GM12801 (cell line): ENCODE measurements around the gene CD180.

ENCODE experiments used
- CTCF ChIP-seq: IDR thresholded peaks from one replicate; pipeline ENCODE4 v1.5.1; 2011; ENCODE audit warnings: control low read depth; ENCODE audit not compliant: insufficient read length; ENCODE audit errors: extremely low read depth

CD180 gene

GRCh38 chr5:67165526-67166459 lies 30.8 kb downstream of the CD180 start:
- TF ChIP-seq CTCF = no peak

- TF ChIP-seq CTCF = no peak
Observed at GRCh38 chr5:67164856-67165525, 31.6 kb downstream of the CD180 start.

- TF ChIP-seq CTCF = no peak
Observed at GRCh38 chr5:67163863-67164595, 32.6 kb downstream of the CD180 start.

DNA sequence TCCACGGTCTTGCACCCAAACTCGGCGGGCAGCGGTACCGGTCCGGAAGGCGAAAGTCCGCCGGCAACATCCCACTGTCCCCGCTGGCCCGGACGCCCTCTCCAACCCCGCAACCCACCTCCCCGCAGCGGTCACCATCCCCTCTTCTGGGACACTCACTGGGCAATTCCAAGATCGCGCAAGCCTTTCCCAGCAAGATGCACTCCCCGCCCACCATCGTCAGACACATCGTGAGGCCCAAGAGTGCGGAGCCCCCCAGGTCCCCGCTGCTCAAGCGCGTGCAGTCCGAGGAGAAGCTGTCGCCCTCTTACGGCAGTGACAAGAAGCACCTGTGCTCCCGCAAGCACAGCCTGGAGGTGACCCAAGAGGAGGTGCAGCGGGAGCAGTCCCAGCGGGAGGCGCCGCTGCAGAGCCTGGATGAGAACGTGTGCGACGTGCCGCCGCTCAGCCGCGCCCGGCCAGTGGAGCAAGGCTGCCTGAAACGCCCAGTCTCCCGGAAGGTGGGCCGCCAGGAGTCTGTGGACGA lies 33.3 kb downstream of the CD180 start:
- TF ChIP-seq CTCF = no peak

DNA sequence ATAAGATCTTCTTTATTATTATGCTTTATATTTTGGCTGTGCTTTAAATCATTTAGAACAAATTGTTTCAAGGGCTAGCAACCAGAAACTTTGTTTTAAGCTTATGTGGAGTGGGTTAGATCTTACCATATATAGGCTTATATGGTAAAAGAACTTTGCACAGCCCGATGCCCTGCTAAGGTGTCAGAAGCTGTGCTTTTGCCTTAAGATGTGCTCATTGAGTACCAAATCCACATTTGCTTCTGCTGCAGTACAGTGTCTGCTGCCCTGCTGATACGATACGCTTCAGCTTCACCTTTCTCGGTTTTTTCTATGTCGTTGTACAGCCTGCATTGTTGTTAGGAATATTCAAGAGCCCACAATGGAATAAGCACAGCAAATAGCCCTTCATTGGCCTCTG lies 34.8 kb downstream of the CD180 start:
- TF ChIP-seq CTCF = no peak

- TF ChIP-seq CTCF = no peak
Observed at GRCh38 chr5:67160985-67161384, 35.6 kb downstream of the CD180 start.

DNA sequence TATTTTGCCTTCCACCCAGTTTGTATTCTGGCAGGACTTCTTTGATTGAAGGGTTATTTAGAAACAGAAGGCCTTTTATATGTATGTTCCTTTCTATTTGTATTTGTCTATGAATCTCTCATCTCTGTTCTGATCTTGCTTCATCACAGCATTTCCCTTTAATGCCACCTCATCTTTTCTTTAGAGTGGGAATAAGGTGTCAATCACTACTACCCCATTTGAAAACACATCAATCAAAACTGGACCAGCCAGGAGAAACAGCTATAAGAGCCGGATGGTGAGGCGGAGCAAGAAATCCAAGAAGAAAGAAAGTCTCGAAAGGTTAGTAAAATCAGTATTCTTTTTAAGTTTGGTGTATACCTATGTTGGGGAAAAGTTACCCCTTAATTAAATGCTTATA lies 36.3 kb downstream of the CD180 start:
- TF ChIP-seq CTCF = no peak
